IMR-90 (cell line): ENCODE results near the gene NPAS3. TPM values are rescaled to one million over a fixed set of nuclear protein-coding genes. Genes with fewer than 3 reads are reported as not detected.

ENCODE experiments used
- ATAC-seq: fragments of 200-7000 bp; cut with Tn5 transposase; 2 replicates; pipeline ENCODE4 v1.9.1; 2020; ENCODE audit warnings: low read depth, mild to moderate bottlenecking, moderate library complexity
- BruUV-seq: library from RNA; stranded (reverse); fragments of 400-500 nt; replicated peaks from 2 replicates; lab custom pipeline; 2021; lab: Mats Ljungman, UMichigan
- CTCF ChIA-PET: fragments of 300-600 bp; formaldehyde crosslinking; extraction: SDS; loops from one replicate; lab custom pipeline; 2021; ENCODE audit warnings: antibody characterized with exemption; lab: Yijun Ruan, JAX
- POLR2A ChIA-PET: fragments of 300-600 bp; sonication (Branson Sonifier 250); formaldehyde crosslinking; loops from one replicate; lab custom pipeline; 2022; ENCODE audit warnings: antibody characterized with exemption; ENCODE audit not compliant: unreplicated experiment; lab: Charles Lee
- DNase-seq: peaks from one replicate; pipeline ENCODE4 v3.0.0; 2013
- H2AFZ ChIP-seq: replicated peaks from 2 replicates; pipeline ENCODE3; 2013; ENCODE audit warnings: low read length, mild to moderate bottlenecking; ENCODE audit not compliant: poor library complexity
- H2AK5ac ChIP-seq: 2 replicates; pipeline ENCODE4 v1.6.1; 2013; ENCODE audit warnings: low read depth, low read length, inconsistent platforms
- H2AK9ac ChIP-seq: replicated peaks from 2 replicates; pipeline ENCODE3; 2013; ENCODE audit warnings: mild to moderate bottlenecking, low read depth, low read length, moderate library complexity; ENCODE audit not compliant: poor library complexity
- H2BK120ac ChIP-seq: 2 replicates; pipeline ENCODE4 v1.6.1; 2013; ENCODE audit warnings: low read depth, low read length, inconsistent platforms
- H2BK15ac ChIP-seq: 3 replicates; pipeline ENCODE4 v1.6.1; 2013; ENCODE audit warnings: low read depth, low read length, inconsistent platforms
- H2BK20ac ChIP-seq: 2 replicates; pipeline ENCODE4 v1.6.1; 2013; ENCODE audit warnings: low read depth, mild to moderate bottlenecking, inconsistent platforms, low read length, moderate library complexity
- H2BK5ac ChIP-seq: 2 replicates; pipeline ENCODE4 v1.6.1; 2013; ENCODE audit warnings: mild to moderate bottlenecking, low read depth, low read length, inconsistent platforms; ENCODE audit not compliant: poor library complexity, severe bottlenecking
- H3K14ac ChIP-seq: replicated peaks from 2 replicates; pipeline ENCODE4 v1.6.1; 2013; ENCODE audit warnings: low read depth, low read length, inconsistent platforms
- H3K18ac ChIP-seq: 2 replicates; pipeline ENCODE4 v1.6.1; 2013; ENCODE audit warnings: low read depth, low read length, control low read depth
- H3K23ac ChIP-seq: 2 replicates; pipeline ENCODE4 v1.6.1; 2013; ENCODE audit warnings: low read depth, low read length, inconsistent platforms
- H3K27ac ChIP-seq: 2 replicates; pipeline ENCODE4 v1.5.1; 2013; ENCODE audit warnings: mild to moderate bottlenecking, control low read depth, low read length; ENCODE audit not compliant: insufficient read depth
- H3K27me3 ChIP-seq: 2 replicates; pipeline ENCODE4 v1.6.1; 2013; ENCODE audit warnings: low read length; ENCODE audit not compliant: control insufficient read depth, insufficient read depth
- H3K36me3 ChIP-seq: 2 replicates; pipeline ENCODE4 v1.6.1; 2013; ENCODE audit warnings: low read length, mixed read lengths; ENCODE audit not compliant: control insufficient read depth, insufficient read depth
- H3K4ac ChIP-seq: 2 replicates; pipeline ENCODE4 v1.6.1; 2013; ENCODE audit warnings: low read depth, low read length, inconsistent platforms
- H3K4me1 ChIP-seq: 2 replicates; pipeline ENCODE4 v1.6.1; 2013; ENCODE audit warnings: low read length, mixed read lengths; ENCODE audit not compliant: control insufficient read depth, insufficient read depth
- H3K4me2 ChIP-seq: 2 replicates; pipeline ENCODE4 v1.6.1; 2013; ENCODE audit warnings: low read depth, mild to moderate bottlenecking, control low read depth, low read length, moderate library complexity
- H3K4me3 ChIP-seq: 2 replicates; pipeline ENCODE4 v1.5.1; 2013; ENCODE audit warnings: low read depth, mild to moderate bottlenecking, control low read depth, low read length, moderate library complexity; ENCODE audit not compliant: insufficient read depth
- H3K56ac ChIP-seq: 2 replicates; pipeline ENCODE4 v1.6.1; 2013; ENCODE audit warnings: low read length, inconsistent platforms; ENCODE audit not compliant: insufficient read depth; ENCODE audit errors: extremely low read depth
- H3K79me1 ChIP-seq, 2 experiments: 2 replicates each; pipeline ENCODE4 v1.6.1; 2013; ENCODE audit warnings: low read length in 2 of 2, inconsistent platforms in 1 of 2, low read depth in 1 of 2
- H3K9ac ChIP-seq: 2 replicates; pipeline ENCODE4 v1.6.1; 2013; ENCODE audit warnings: low read depth, low read length, control low read depth
- H3K9me1 ChIP-seq: 2 replicates; pipeline ENCODE4 v1.6.1; 2013; ENCODE audit warnings: low read length, inconsistent platforms; ENCODE audit not compliant: insufficient read depth
- H3K9me3 ChIP-seq: 2 replicates; pipeline ENCODE4 v1.6.1; 2013; ENCODE audit warnings: low read length; ENCODE audit not compliant: control insufficient read depth, insufficient read depth
- H4K20me1 ChIP-seq: 2 replicates; pipeline ENCODE4 v1.6.1; 2013; ENCODE audit warnings: low read length, inconsistent platforms; ENCODE audit not compliant: insufficient read depth
- H4K5ac ChIP-seq: 2 replicates; pipeline ENCODE4 v1.6.1; 2013; ENCODE audit warnings: mild to moderate bottlenecking, low read depth, low read length, control low read depth
- H4K8ac ChIP-seq, 2 experiments: 2 replicates each; pipeline ENCODE4 v1.6.1; 2013; ENCODE audit warnings: low read depth in 2 of 2, low read length in 2 of 2, control low read depth in 1 of 2, inconsistent platforms in 1 of 2
- H4K91ac ChIP-seq: 2 replicates; pipeline ENCODE4 v1.6.1; 2013; ENCODE audit warnings: low read depth, low read length, inconsistent platforms; ENCODE audit not compliant: insufficient read depth
- BHLHE40 ChIP-seq: fragments of 150-350 bp; IDR thresholded peaks from 2 replicates; pipeline ENCODE4 v1.6.1; 2016; ENCODE audit warnings: mild to moderate bottlenecking, low read depth, low read length
- CEBPB ChIP-seq: IDR thresholded peaks from 2 replicates; pipeline ENCODE4 v1.6.1; 2012; ENCODE audit warnings: low read depth, low read length, improper control_type of control experiment
- CHD1 ChIP-seq: IDR thresholded peaks from 2 replicates; pipeline ENCODE4 v1.6.1; 2012; ENCODE audit warnings: low read depth, low read length, improper control_type of control experiment
- FOS ChIP-seq: fragments of 150-350 bp; IDR thresholded peaks from 2 replicates; pipeline ENCODE4 v1.6.1; 2016; ENCODE audit warnings: low read depth, low read length
- MAFK ChIP-seq: IDR thresholded peaks from 2 replicates; pipeline ENCODE4 v1.6.1; 2012; ENCODE audit warnings: low read depth, low read length, improper control_type of control experiment
- MAZ ChIP-seq: IDR thresholded peaks from 2 replicates; pipeline ENCODE4 v1.6.1; 2012; ENCODE audit warnings: low read depth, mild to moderate bottlenecking, low read length, improper control_type of control experiment, moderate library complexity, borderline replicate concordance
- MXI1 ChIP-seq: IDR thresholded peaks from 2 replicates; pipeline ENCODE4 v1.6.1; 2012; ENCODE audit warnings: low read depth, mild to moderate bottlenecking, low read length, moderate library complexity, borderline replicate concordance
- NFE2L2 ChIP-seq: fragments of 150-350 bp; IDR thresholded peaks from 2 replicates; pipeline ENCODE4 v1.6.1; 2016; ENCODE audit warnings: low read depth, mild to moderate bottlenecking, low read length
- POLR2A ChIP-seq: IDR thresholded peaks from 2 replicates; pipeline ENCODE4 v1.6.1; 2012; ENCODE audit warnings: mild to moderate bottlenecking, low read depth, low read length
- RAD21 ChIP-seq: IDR thresholded peaks from 2 replicates; pipeline ENCODE4 v1.6.1; 2012; ENCODE audit warnings: low read length, improper control_type of control experiment
- RCOR1 ChIP-seq: IDR thresholded peaks from 2 replicates; pipeline ENCODE4 v1.6.1; 2012; ENCODE audit warnings: mild to moderate bottlenecking, low read length, improper control_type of control experiment; ENCODE audit not compliant: insufficient replicate concordance
- RFX5 ChIP-seq: IDR thresholded peaks from 2 replicates; pipeline ENCODE4 v1.8.0; 2012; ENCODE audit warnings: low read depth, mild to moderate bottlenecking, low read length, moderate library complexity
- SMC3 ChIP-seq: fragments of 150-350 bp; IDR thresholded peaks from 2 replicates; pipeline ENCODE4 v1.6.1; 2016; ENCODE audit warnings: low read depth, mild to moderate bottlenecking, antibody characterized with exemption, low read length, moderate library complexity
- USF2 ChIP-seq: fragments of 150-350 bp; IDR thresholded peaks from 2 replicates; pipeline ENCODE4 v1.6.1; 2017; ENCODE audit warnings: mild to moderate bottlenecking, antibody characterized with exemption, low read length, low read depth
- WGBS, 2 experiments: methylation state at CpG; one replicate each; pipeline versions ENCODE4 v1.1.5 to v1.1.7; 2013; ENCODE audit warnings: missing lambda C conversion rate in 2 of 2; ENCODE audit not compliant: insufficient read length in 1 of 2; ENCODE audit errors: extremely low coverage in 2 of 2; 5-methylcytosine and 5-hydroxymethylcytosine counted together
- dilution Hi-C: fragments of 300-500 bp; cut with HindIII; formaldehyde crosslinking; loops from one replicate; pipeline ENCODE4 v1.14.3; 2018; ENCODE audit warnings: low sequenced_read_pairs; ENCODE audit not compliant: unreplicated experiment
- in situ Hi-C: fragments of 300-500 bp; cut with MboI; formaldehyde crosslinking; loops from 3 replicates; pipeline ENCODE4 v1.14.3; 2019; ENCODE audit warnings: low sequenced_read_pairs, inconsistent platforms, mixed read lengths
- intact Hi-C: fragments of 100-400 bp; cut with micrococcal nuclease; formaldehyde crosslinking; loops from 2 replicates; pipeline ENCODE4 v1.10.0; 2022
- polyA plus RNA-seq, 3 experiments: library from polyadenylated mRNA; depleted of rRNA; stranded (reverse); fragments of >200 nt; gene quantifications; 2 replicates each; pipeline ENCODE4 v1.2.3, GENCODE V29; 2012; ENCODE audit warnings: low replicate concordance in 1 of 3
- total RNA-seq: library from RNA; depleted of rRNA; stranded (reverse); fragments of >200 nt; gene quantifications from 2 replicates; pipeline ENCODE4 v1.2.3, GENCODE V29; 2012

Gene NPAS3
- total and polyA plus RNA-seq, 2 of the 4 experiments (the other 2 are of a cell fraction), result not detected

DNA sequence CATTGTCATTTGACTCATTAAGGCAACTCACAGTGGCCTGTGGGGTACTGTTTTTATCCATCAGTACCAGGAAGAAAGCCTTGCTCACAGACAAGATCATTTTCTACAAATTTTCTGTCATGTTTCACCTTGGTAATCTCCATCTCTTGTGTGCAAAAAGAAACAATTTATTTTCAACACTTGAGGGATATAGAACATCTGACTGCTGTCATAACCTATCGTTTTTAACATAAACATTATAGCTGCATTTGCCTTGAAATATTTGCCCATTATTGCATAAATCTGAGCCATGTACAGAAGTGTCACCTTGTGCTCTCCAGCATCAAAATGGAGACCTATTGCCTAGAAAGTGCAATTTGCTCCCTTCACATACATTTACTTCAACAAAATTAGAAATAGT is 300.8 kb downstream of the NPAS3 start:
- Histone ChIP-seq H3K56ac (no peak overlapping the region), H3K14ac (no peak overlapping the region), H4K8ac (no peak overlapping the region), H3K79me1 (no peaks in the 10 kb centered on the region), H3K23ac (no peak overlapping the region), H3K9ac (no peak overlapping the region), H3K4me2 (no peak overlapping the region), H2AFZ (no peak overlapping the region), H4K5ac (no peak overlapping the region), H4K91ac (no peak overlapping the region), H3K36me3 (no peaks in the 10 kb centered on the region), H3K27me3 (no peaks in the 10 kb centered on the region), H2BK15ac (no peak overlapping the region), H2AK5ac (no peak overlapping the region), H2BK5ac (no peak overlapping the region), H2BK120ac (no peak overlapping the region), H3K18ac (no peak overlapping the region), H2AK9ac (no peak overlapping the region), H3K4me3 (no peak overlapping the region), H3K4me1 (no peaks in the 10 kb centered on the region), H3K9me1 (no peaks in the 10 kb centered on the region), H3K4ac (no peak overlapping the region), H3K27ac (no peak overlapping the region), H4K20me1 (no peaks in the 10 kb centered on the region), H3K9me3 (no peaks in the 10 kb centered on the region), H2BK20ac (no peak overlapping the region)
- no TSS peak for BruUV-seq
- WGBS, 2 experiments, result 17% methylated on average over 1 of the region's 1 CpG; no CpG with 5 or more reads in 1 of the 2 experiments
- no peak for ATAC-seq
- TF ChIP-seq MAFK (no peak), BHLHE40 (no peak), RAD21 (no peak), CHD1 (no peak), MXI1 (no peak), POLR2A (no peak), RCOR1 (no peak), FOS (no peak), RFX5 (no peak), NFE2L2 (no peak), SMC3 (no peak), CEBPB (no peak), MAZ (no peak), USF2 (no peak)
- CTCF ChIA-PET, result no interaction called here
- POLR2A ChIA-PET, result no interaction called here
- dilution Hi-C loops, result no loop called here
- intact Hi-C loops, result no loop called here
- DNase-seq, result no peak
- in situ Hi-C loops, result no loop called here
